Panc1 (cell line): ENCODE results near the gene KIF12. TPM values are rescaled to one million over a fixed set of nuclear protein-coding genes. Genes with fewer than 3 reads are reported as not detected.

Experiments
- ATAC-seq: fragments of 200-7000 bp; cut with Tn5 transposase; 2 replicates; pipeline ENCODE4 v1.9.1; 2020; ENCODE audit warnings: mild to moderate bottlenecking, moderate library complexity
- BruUV-seq: library from RNA; stranded (reverse); fragments of 400-500 nt; replicated peaks from 2 replicates; lab custom pipeline; 2021; lab: Mats Ljungman, UMichigan
- CTCF ChIA-PET: fragments of 300-600 bp; sonication (Branson Sonifier 250); formaldehyde crosslinking; loops from one replicate; lab custom pipeline; 2022; ENCODE audit warnings: antibody characterized with exemption; lab: Charles Lee
- POLR2A ChIA-PET: fragments of 300-600 bp; sonication (Branson Sonifier 250); formaldehyde crosslinking; loops from one replicate; lab custom pipeline; 2022; ENCODE audit warnings: antibody characterized with exemption; lab: Charles Lee
- DNase-seq: peaks from one replicate; pipeline ENCODE4 v3.0.0-alpha.2; 2010; ENCODE audit warnings: low read depth, low spot score
- H3K27ac ChIP-seq: 2 replicates; pipeline ENCODE4 v1.5.1; 2011; ENCODE audit warnings: mild to moderate bottlenecking, low read length, inconsistent platforms
- H3K27me3 ChIP-seq: fragments of 200-500 bp; sonication (Bioruptor generic); 2 replicates; pipeline ENCODE4 v1.6.0; 2014; ENCODE audit warnings: low read length, inconsistent platforms; ENCODE audit not compliant: control insufficient read depth, insufficient read depth
- H3K36me3 ChIP-seq: fragments of 200-500 bp; sonication (Bioruptor generic); 2 replicates; pipeline ENCODE4 v1.5.1; 2014; ENCODE audit warnings: inconsistent platforms, mild to moderate bottlenecking, low read length, moderate library complexity; ENCODE audit not compliant: control insufficient read depth, insufficient read depth
- H3K4me1 ChIP-seq: 2 replicates; pipeline ENCODE4 v1.5.1; 2011; ENCODE audit warnings: inconsistent platforms, mild to moderate bottlenecking, low read length, moderate library complexity; ENCODE audit not compliant: control insufficient read depth, insufficient read depth
- H3K4me3 ChIP-seq, 2 experiments: 2 replicates each; pipeline ENCODE4 v1.5.1; 2011 to 2012; ENCODE audit warnings: low read depth in 2 of 2, low read length in 2 of 2, mild to moderate bottlenecking in 2 of 2, inconsistent platforms in 1 of 2, moderate library complexity in 1 of 2
- H3K9me3 ChIP-seq: fragments of 200-500 bp; sonication (Bioruptor generic); 2 replicates; pipeline ENCODE4 v1.5.1; 2014; ENCODE audit warnings: low read depth, mild to moderate bottlenecking, inconsistent platforms, low read length, moderate library complexity; ENCODE audit not compliant: control insufficient read depth, insufficient read depth
- POLR2AphosphoS5 ChIP-seq: IDR thresholded peaks from 2 replicates; pipeline ENCODE4 v1.6.1; 2012; ENCODE audit warnings: mild to moderate bottlenecking, low read depth, low read length, moderate library complexity
- SIN3A ChIP-seq: IDR thresholded peaks from 2 replicates; pipeline ENCODE4 v1.6.1; 2012; ENCODE audit warnings: low read depth, mild to moderate bottlenecking, low read length, moderate library complexity, borderline replicate concordance; ENCODE audit not compliant: insufficient read depth
- TCF7L2 ChIP-seq: IDR thresholded peaks from 2 replicates; pipeline ENCODE4 v1.6.1; 2011; ENCODE audit warnings: mild to moderate bottlenecking, low read depth, low read length, inconsistent platforms
- in situ Hi-C: cut with HindIII; loops from 2 replicates; pipeline ENCODE4 v1.10.0; 2016; ENCODE audit warnings: low sequenced_read_pairs, low pct_unique_long_range_greater_than_20kb
- intact Hi-C: fragments of 100-400 bp; cut with micrococcal nuclease; formaldehyde crosslinking; loops from one replicate; pipeline ENCODE4 v1.10.0; 2022; ENCODE audit not compliant: unreplicated experiment
- total RNA-seq: library from RNA; stranded (reverse); gene quantifications from one replicate; pipeline ENCODE4 v1.2.1, GENCODE V29; 2021; ENCODE audit not compliant: unreplicated experiment
- TF ChIP-seq, protein P1 (sequence below), 2 experiments: IDR thresholded peaks; 2 replicates each; pipeline ENCODE4 v1.6.1; 2011 to 2012; ENCODE audit warnings: low read depth in 2 of 2, control low read depth in 1 of 2, low read length in 1 of 2, mild to moderate bottlenecking in 1 of 2, moderate library complexity in 1 of 2; ENCODE audit not compliant: insufficient read depth in 1 of 2
- TF ChIP-seq, protein P2 (sequence below): fragments of 450-650 bp; IDR thresholded peaks from 2 replicates; pipeline ENCODE4 v1.5.1; 2017; ENCODE audit warnings: mild to moderate bottlenecking

The KIF12 gene
- total RNA-seq, 1 experiment from 2014 or later = 0.87 TPM

DNA sequence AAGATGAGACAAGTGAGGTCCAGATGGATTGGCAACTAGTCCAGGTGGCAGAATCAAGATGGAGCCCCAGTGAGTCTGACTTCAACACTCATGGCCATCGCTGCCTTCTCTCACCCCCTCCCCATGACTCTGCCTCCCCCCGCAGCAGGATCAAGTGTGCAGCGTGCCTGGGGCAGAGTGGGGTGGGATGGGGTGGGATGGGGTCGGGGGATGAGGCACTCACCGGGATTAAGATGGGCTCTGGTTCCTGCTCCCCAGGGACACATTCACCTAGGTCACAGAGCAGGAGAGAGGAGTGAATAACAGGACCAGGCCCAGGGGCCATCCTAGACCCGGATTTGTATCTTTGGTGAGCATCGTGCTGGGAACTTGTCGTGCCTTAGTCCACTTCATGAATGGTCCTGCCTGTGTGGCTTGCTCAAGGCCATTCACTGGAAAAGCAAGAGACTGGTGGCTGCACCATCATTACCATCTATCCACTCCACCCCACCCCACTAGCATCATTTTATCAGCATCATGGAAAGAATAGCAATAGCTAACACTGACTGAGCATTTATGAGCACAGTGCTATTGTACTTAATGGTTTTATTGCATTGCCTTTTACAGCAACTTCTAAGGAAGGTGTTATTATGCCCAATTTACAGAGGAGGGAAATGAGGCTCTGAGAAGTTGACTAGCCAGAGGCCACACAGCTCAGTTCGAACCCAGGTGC lies 29.5 kb downstream of the KIF12 start:
- no TSS peak for BruUV-seq
- no peak overlapping the region for H3K27ac ChIP-seq
- TF ChIP-seq TCF7L2 (no peak), POLR2AphosphoS5 (no peak), SIN3A (no peak)
- TF ChIP-seq, protein P1, sequence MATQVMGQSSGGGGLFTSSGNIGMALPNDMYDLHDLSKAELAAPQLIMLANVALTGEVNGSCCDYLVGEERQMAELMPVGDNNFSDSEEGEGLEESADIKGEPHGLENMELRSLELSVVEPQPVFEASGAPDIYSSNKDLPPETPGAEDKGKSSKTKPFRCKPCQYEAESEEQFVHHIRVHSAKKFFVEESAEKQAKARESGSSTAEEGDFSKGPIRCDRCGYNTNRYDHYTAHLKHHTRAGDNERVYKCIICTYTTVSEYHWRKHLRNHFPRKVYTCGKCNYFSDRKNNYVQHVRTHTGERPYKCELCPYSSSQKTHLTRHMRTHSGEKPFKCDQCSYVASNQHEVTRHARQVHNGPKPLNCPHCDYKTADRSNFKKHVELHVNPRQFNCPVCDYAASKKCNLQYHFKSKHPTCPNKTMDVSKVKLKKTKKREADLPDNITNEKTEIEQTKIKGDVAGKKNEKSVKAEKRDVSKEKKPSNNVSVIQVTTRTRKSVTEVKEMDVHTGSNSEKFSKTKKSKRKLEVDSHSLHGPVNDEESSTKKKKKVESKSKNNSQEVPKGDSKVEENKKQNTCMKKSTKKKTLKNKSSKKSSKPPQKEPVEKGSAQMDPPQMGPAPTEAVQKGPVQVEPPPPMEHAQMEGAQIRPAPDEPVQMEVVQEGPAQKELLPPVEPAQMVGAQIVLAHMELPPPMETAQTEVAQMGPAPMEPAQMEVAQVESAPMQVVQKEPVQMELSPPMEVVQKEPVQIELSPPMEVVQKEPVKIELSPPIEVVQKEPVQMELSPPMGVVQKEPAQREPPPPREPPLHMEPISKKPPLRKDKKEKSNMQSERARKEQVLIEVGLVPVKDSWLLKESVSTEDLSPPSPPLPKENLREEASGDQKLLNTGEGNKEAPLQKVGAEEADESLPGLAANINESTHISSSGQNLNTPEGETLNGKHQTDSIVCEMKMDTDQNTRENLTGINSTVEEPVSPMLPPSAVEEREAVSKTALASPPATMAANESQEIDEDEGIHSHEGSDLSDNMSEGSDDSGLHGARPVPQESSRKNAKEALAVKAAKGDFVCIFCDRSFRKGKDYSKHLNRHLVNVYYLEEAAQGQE (IDR thresholded peaks at IDR 0.05; ENCODE audit: insufficient read depth in 1 of 2, low read depth in 2 of 2, low read length in 1 of 2) = no peak
- TF ChIP-seq, protein P2, sequence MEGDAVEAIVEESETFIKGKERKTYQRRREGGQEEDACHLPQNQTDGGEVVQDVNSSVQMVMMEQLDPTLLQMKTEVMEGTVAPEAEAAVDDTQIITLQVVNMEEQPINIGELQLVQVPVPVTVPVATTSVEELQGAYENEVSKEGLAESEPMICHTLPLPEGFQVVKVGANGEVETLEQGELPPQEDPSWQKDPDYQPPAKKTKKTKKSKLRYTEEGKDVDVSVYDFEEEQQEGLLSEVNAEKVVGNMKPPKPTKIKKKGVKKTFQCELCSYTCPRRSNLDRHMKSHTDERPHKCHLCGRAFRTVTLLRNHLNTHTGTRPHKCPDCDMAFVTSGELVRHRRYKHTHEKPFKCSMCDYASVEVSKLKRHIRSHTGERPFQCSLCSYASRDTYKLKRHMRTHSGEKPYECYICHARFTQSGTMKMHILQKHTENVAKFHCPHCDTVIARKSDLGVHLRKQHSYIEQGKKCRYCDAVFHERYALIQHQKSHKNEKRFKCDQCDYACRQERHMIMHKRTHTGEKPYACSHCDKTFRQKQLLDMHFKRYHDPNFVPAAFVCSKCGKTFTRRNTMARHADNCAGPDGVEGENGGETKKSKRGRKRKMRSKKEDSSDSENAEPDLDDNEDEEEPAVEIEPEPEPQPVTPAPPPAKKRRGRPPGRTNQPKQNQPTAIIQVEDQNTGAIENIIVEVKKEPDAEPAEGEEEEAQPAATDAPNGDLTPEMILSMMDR = no peak
- ChIA-PET CTCF (no interaction called here), POLR2A (no interaction called here)
- no peak for ATAC-seq
- 0 out of 2 replicates have a peak, but pooled peaks cover 2% of the 10 kb centered on the region for H3K27me3 ChIP-seq
- no peaks in the 10 kb centered on the region for H3K36me3 ChIP-seq
- DNase-seq = no peak
- intact Hi-C loops = no loop called here
- in situ Hi-C loops = no loop called here
- no peaks in the 10 kb centered on the region for H3K4me1 ChIP-seq
- H3K4me3 ChIP-seq = no peak overlapping the region
- no peaks in the 10 kb centered on the region for H3K9me3 ChIP-seq

DNA sequence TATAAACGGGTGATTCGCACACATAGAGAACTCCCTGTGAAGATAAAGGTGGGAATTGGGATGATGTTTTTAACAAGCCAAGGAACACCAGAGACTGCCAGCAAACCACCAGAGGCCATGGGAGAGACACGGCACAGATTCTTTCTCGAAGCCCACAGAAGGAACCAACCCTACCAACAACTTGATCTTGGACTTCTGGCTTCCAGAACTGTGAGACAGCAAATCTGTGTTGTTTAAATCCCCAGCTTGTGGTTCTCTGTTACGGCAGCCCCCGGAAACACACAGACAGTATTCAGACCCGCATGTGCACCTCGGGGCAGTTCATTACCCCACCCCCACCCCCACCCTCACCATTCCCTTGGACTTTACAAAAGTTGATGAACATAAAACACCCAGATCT lies 33.8 kb downstream of the KIF12 start:
- DNase-seq (no peak), ATAC-seq (no peak)
- intact Hi-C loops = no loop called here
- no peaks in the 10 kb centered on the region for H3K4me1 ChIP-seq
- H3K27ac ChIP-seq = no peak overlapping the region
- TF ChIP-seq SIN3A (no peak), TCF7L2 (no peak), POLR2AphosphoS5 (no peak)
- TF ChIP-seq, protein P1 (IDR thresholded peaks at IDR 0.05; ENCODE audit: insufficient read depth in 1 of 2, low read depth in 2 of 2, low read length in 1 of 2) = no peak
- TF ChIP-seq, protein P2 = no peak
- in situ Hi-C loops = no loop called here
- CTCF ChIA-PET = no interaction called here
- H3K27me3 ChIP-seq = 0 out of 2 replicates have a peak, but pooled peaks cover 4% of the 10 kb centered on the region
- H3K9me3 ChIP-seq = no peaks in the 10 kb centered on the region
- BruUV-seq = no TSS peak
- POLR2A ChIA-PET = no interaction called here
- no peaks in the 10 kb centered on the region for H3K36me3 ChIP-seq
- H3K4me3 ChIP-seq = no peak overlapping the region
